K562 (cell line): ENCODE measurements around the gene CDX1. TPM values are rescaled to one million over a fixed set of nuclear protein-coding genes. Genes with fewer than 3 reads are reported as not detected.
A peak's percentile ranks its signal among the peaks of the same experiment; 100 is the strongest.

Source experiments
- ATAC-seq: fragments of 200-7000 bp; cut with Tn5 transposase; 3 replicates; pipeline ENCODE4 v1.9.1; 2020; ENCODE audit warnings: moderate library complexity
- BruUV-seq: library from RNA; stranded (reverse); fragments of 400-500 nt; replicated peaks from 2 replicates; lab custom pipeline; 2021; lab: Mats Ljungman, UMichigan
- CTCF ChIA-PET: fragments of 300-600 bp; formaldehyde crosslinking; extraction: SDS; loops from one replicate; lab custom pipeline; 2021; ENCODE audit warnings: low intra/inter-chr PET ratio; lab: Yijun Ruan, JAX
- POLR2A ChIA-PET: fragments of 300-600, 350-650 bp; sonication (Branson Sonifier 250); formaldehyde crosslinking; extraction: SDS; loops from one replicate; lab custom pipeline; 2021; ENCODE audit warnings: antibody characterized with exemption, inconsistent platforms; lab: Yijun Ruan, JAX
- DNase-seq, 4 experiments: peaks; one replicate each; pipeline versions ENCODE4 v3.0.0 to v3.0.0-alpha.2; 2011 to 2018; ENCODE audit warnings: low spot score in 3 of 4, mixed read lengths in 3 of 4; ENCODE audit errors: extremely low read depth in 1 of 4
- FAIRE-seq: peaks from 2 replicates; lab custom pipeline; 2011; peaks lifted over from hg19 to GRCh38; lab: Jason Lieb, UNC
- H2AFZ ChIP-seq: 2 replicates; pipeline ENCODE4 v1.6.0; 2011; ENCODE audit warnings: low read depth, low read length, control low read depth, inconsistent platforms
- H3K27ac ChIP-seq: fragments of 200-600 bp; 3 replicates; pipeline ENCODE4 v1.8.0; 2011; ENCODE audit warnings: low read depth, mild to moderate bottlenecking, control low read depth, inconsistent platforms, low read length, moderate library complexity, mixed read lengths; ENCODE audit errors: extremely low read depth
- H3K27me3 ChIP-seq, 2 experiments: fragments of 300-600 bp in 1 of 2; 2 replicates in 1 of 2; 3 replicates in 1 of 2; pipeline versions ENCODE4 v1.6.0 to v1.8.0; 2011; ENCODE audit warnings: inconsistent platforms in 2 of 2, low read length in 2 of 2, mild to moderate bottlenecking in 1 of 2, mixed read lengths in 1 of 2, moderate library complexity in 1 of 2; ENCODE audit not compliant: control insufficient read depth in 2 of 2, insufficient read depth in 2 of 2
- H3K36me3 ChIP-seq: fragments of 300-600 bp; 3 replicates; pipeline ENCODE4 v1.8.0; 2011; ENCODE audit warnings: mild to moderate bottlenecking, low read length, inconsistent platforms; ENCODE audit not compliant: control insufficient read depth, insufficient read depth
- H3K4me1 ChIP-seq, 2 experiments: fragments of 200-600 bp in 1 of 2; replicated peaks in 1 of 2; 2 replicates in 1 of 2; 3 replicates in 1 of 2; pipeline versions ENCODE4 v1.5.1 to v1.8.0; 2011; ENCODE audit warnings: inconsistent platforms in 2 of 2, low read length in 2 of 2, mild to moderate bottlenecking in 1 of 2, mixed read lengths in 1 of 2, moderate library complexity in 1 of 2; ENCODE audit not compliant: control insufficient read depth in 2 of 2, insufficient read depth in 2 of 2
- H3K4me2 ChIP-seq: 2 replicates; pipeline ENCODE4 v1.6.1; 2011; ENCODE audit warnings: low read length, control low read depth, inconsistent platforms, mixed read lengths; ENCODE audit not compliant: insufficient read depth
- H3K4me3 ChIP-seq: fragments of 200-600 bp; sonication (generic), shearing (Covaris generic); 2 replicates; pipeline ENCODE4 v1.5.1; 2016; ENCODE audit warnings: control low read depth, inconsistent platforms
- H3K79me2 ChIP-seq: fragments of 200-600 bp; 3 replicates; pipeline ENCODE4 v1.8.0; 2011; ENCODE audit warnings: low read length, inconsistent platforms; ENCODE audit not compliant: control insufficient read depth, insufficient read depth
- H3K9ac ChIP-seq, 2 experiments: 2 replicates each; pipeline versions ENCODE4 v1.6.0 to v1.6.1; 2011; ENCODE audit warnings: low read depth in 2 of 2, low read length in 2 of 2, control low read depth in 1 of 2, inconsistent platforms in 1 of 2, mild to moderate bottlenecking in 1 of 2, mixed read lengths in 1 of 2; ENCODE audit not compliant: insufficient read depth in 1 of 2
- H3K9me1 ChIP-seq: one replicate; pipeline ENCODE4 v1.6.0; 2011; ENCODE audit warnings: inconsistent platforms, mild to moderate bottlenecking, low read length, moderate library complexity; ENCODE audit not compliant: control insufficient read depth, insufficient read depth
- H3K9me3 ChIP-seq: replicated peaks from 2 replicates; pipeline ENCODE4 v1.5.1; 2011; ENCODE audit warnings: low read depth, low read length, inconsistent platforms; ENCODE audit not compliant: control insufficient read depth, insufficient read depth
- H4K20me1 ChIP-seq: replicated peaks from 2 replicates; pipeline ENCODE4 v1.6.1; 2011; ENCODE audit warnings: low read length, inconsistent platforms, mixed read lengths; ENCODE audit not compliant: control insufficient read depth, insufficient read depth
- BDP1 ChIP-seq: IDR thresholded peaks from 3 replicates; pipeline ENCODE4 v1.6.1; 2011; ENCODE audit not compliant: insufficient read length, insufficient read depth
- CTBP1 ChIP-seq: fragments of 450-650 bp; IDR thresholded peaks from 2 replicates; pipeline ENCODE4 v1.6.1; 2016; ENCODE audit warnings: borderline replicate concordance
- GABPA ChIP-seq: fragments of 200-800 bp; sonication (Bioruptor generic); conservative IDR thresholded peaks from 2 replicates; pipeline ENCODE4 v1.6.1; 2016; ENCODE audit warnings: low read depth, missing genetic modification characterization, missing compliant biosample characterization
- MEIS2 ChIP-seq: fragments of 450-650 bp; IDR thresholded peaks from 2 replicates; pipeline ENCODE4 v1.6.1; 2014; ENCODE audit warnings: mild to moderate bottlenecking; ENCODE audit not compliant: partially characterized antibody
- WGBS: fragments of 100-300 bp; shearing (Covaris generic); methylation state at CpG from one replicate; pipeline ENCODE4 v1.1.6; 2016; ENCODE audit warnings: low coverage, mixed read lengths; ENCODE audit not compliant: insufficient coverage; ENCODE audit errors: missing lambda C conversion rate; 5-methylcytosine and 5-hydroxymethylcytosine counted together
- in situ Hi-C: fragments of 300-500 bp; cut with MboI; formaldehyde crosslinking; loops from 4 replicates; pipeline ENCODE4 v1.15.0; 2018; ENCODE audit warnings: inconsistent platforms, mixed read lengths
- intact Hi-C: fragments of 100-400 bp; cut with micrococcal nuclease; formaldehyde crosslinking; loops from 2 replicates; pipeline ENCODE4 v1.14.2; 2022
- polyA plus RNA-seq, 8 experiments: library from polyadenylated mRNA; depleted of rRNA in 4 of 8; stranded (reverse) in 5 of 8; unstranded in 3 of 8; fragments of >200 nt; fragmentation: Nextera tagmentation in 2 of 8; fragmentation: Illumina TruSeq in 1 of 8; extraction: Ambion mirVana in 2 of 8; extraction: Trizol in 1 of 8; gene quantifications; 2 replicates each; pipeline versions ENCODE4 v1.2.1 to v1.2.3, GENCODE V29; 2011 to 2014; ENCODE audit warnings: inconsistent platforms in 1 of 8, missing spikeins in 1 of 8
- total RNA-seq, 7 experiments: library from RNA; depleted of rRNA in 6 of 7; stranded (reverse); fragments of >200 nt in 6 of 7; fragmentation: Illumina TruSeq in 2 of 7; extraction: Trizol in 2 of 7; gene quantifications; 2 replicates each; pipeline versions ENCODE4 v1.2.1 to v1.2.3, GENCODE V29; 2011 to 2021; ENCODE audit warnings: low replicate concordance in 1 of 7
- TF ChIP-seq, protein P1 (sequence below): fragments of 450-650 bp; IDR thresholded peaks from 2 replicates; pipeline ENCODE4 v1.6.1; 2016
- TF ChIP-seq, protein P2 (sequence below): fragments of 250-450 bp; sonication (Bioruptor Pico); IDR thresholded peaks from 2 replicates; pipeline ENCODE4 v1.5.1; 2021; ENCODE audit warnings: mild to moderate bottlenecking
- TF ChIP-seq, protein P3 (sequence below), 2 experiments: IDR thresholded peaks in 1 of 2; conservative IDR thresholded peaks in 1 of 2; 2 replicates each; pipeline ENCODE4 v1.6.1; 2016; ENCODE audit warnings: low read depth in 2 of 2, mild to moderate bottlenecking in 1 of 2, missing compliant biosample characterization in 1 of 2, missing genetic modification characterization in 1 of 2, moderate library complexity in 1 of 2

CDX1 gene
- total and polyA plus RNA-seq, 9 of the 15 experiments (the other 6 are each of a cell fraction or from before 2014, with no cell fraction given) = 0.06 to 0.16 TPM; not detected in 7

DNA sequence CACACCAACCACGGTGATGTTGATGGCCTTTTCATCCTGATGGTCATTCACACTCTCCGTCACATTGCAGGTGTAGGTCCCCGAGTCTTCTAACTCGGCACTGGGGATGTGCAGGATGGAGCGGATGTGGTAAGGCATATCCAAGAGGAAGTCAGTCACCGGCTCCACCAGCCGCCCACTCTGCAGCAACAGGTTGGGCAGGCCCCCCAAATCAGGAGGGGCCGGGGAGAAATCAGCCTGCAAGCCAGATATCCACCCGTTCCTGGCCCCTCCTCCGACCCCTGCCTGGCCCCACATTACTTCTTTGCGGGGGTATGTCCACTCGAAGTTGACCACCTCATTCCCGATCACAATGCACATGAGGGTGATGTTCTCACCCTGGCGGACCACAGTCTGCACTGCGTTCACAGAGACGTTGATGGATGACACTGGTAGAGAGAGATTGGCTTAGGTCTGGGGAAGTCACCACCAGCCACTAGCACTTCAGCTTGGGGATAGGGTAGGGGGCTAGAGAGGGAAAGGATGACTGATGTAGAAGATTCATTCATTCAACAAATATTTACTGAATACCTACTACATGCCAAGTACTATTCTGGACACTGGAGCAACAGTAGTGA is 32.9 kb upstream of the CDX1 start:
- FAIRE-seq (peak; percentile 57), DNase-seq (no peak), ATAC-seq (no peak)
- Histone ChIP-seq H3K27me3 (peaks cover 11 to 44% of the 10 kb centered on the region in 2 experiments; a peak in 4 of 5 replicates), H3K9me1 (no peaks in the 10 kb centered on the region), H3K79me2 (no peaks in the 10 kb centered on the region), H3K36me3 (no peaks in the 10 kb centered on the region), H3K4me2 (no peak overlapping the region), H3K4me1 (peaks cover 8 to 17% of the 10 kb centered on the region in 2 experiments; a peak in 4 of 5 replicates), H3K9ac (no peak overlapping the region), H3K9me3 (no peaks in the 10 kb centered on the region), H2AFZ (no peak overlapping the region), H3K27ac (no peak overlapping the region), H3K4me3 (no peak overlapping the region), H4K20me1 (no peaks in the 10 kb centered on the region; the same call in 1 of the 2 replicates)
- ChIA-PET CTCF (no interaction called here), POLR2A (interaction anchor here (0.6 to 1.3 kb wide), 4 partner anchors 8 to 368 kb away, joined by 3 to 6 read pairs (median 3); no protein-coding TSS in a partner anchor)
- TF ChIP-seq BDP1 = no peak
- TF ChIP-seq, protein P1, sequence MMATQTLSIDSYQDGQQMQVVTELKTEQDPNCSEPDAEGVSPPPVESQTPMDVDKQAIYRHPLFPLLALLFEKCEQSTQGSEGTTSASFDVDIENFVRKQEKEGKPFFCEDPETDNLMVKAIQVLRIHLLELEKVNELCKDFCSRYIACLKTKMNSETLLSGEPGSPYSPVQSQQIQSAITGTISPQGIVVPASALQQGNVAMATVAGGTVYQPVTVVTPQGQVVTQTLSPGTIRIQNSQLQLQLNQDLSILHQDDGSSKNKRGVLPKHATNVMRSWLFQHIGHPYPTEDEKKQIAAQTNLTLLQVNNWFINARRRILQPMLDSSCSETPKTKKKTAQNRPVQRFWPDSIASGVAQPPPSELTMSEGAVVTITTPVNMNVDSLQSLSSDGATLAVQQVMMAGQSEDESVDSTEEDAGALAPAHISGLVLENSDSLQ = peak; percentile 89
- peak; percentile 31; the same call in 1 of the 2 replicates for TF ChIP-seq GABPA (tag)
- TF ChIP-seq MEIS2 = peak; percentile 80
- TF ChIP-seq, protein P2, sequence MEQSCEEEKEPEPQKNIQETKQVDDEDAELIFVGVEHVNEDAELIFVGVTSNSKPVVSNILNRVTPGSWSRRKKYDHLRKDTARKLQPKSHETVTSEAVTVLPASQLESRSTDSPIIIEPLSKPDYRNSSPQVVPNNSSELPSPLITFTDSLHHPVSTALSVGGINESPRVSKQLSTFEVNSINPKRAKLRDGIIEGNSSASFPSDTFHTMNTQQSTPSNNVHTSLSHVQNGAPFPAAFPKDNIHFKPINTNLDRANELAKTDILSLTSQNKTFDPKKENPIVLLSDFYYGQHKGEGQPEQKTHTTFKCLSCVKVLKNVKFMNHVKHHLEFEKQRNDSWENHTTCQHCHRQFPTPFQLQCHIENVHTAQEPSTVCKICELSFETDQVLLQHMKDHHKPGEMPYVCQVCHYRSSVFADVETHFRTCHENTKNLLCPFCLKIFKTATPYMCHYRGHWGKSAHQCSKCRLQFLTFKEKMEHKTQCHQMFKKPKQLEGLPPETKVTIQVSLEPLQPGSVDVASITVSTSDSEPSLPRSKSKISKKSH = no peak
- TF ChIP-seq, protein P3, sequence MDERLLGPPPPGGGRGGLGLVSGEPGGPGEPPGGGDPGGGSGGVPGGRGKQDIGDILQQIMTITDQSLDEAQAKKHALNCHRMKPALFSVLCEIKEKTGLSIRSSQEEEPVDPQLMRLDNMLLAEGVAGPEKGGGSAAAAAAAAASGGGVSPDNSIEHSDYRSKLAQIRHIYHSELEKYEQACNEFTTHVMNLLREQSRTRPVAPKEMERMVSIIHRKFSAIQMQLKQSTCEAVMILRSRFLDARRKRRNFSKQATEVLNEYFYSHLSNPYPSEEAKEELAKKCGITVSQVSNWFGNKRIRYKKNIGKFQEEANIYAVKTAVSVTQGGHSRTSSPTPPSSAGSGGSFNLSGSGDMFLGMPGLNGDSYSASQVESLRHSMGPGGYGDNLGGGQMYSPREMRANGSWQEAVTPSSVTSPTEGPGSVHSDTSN (CRISPR knock-in tag; IDR thresholded peaks at IDR 0.05; ENCODE audit: low read depth) = no peak
- TF ChIP-seq, protein P3 (tag; conservative IDR thresholded peaks at IDR 0.05; ENCODE audit: low read depth) = peak; percentile 72
- 0 out of 2 replicates have a peak, but pooled peaks have one; percentile 21 for TF ChIP-seq CTBP1
- intact Hi-C loops (no loop called here), in situ Hi-C loops (no loop called here)
- WGBS = 7% methylated on average over 16 of the region's 16 CpGs
- no TSS peak for BruUV-seq
